ENCODE measurements around the gene LAMC1.
"Not testable (repeated sequence)": the region's sequence is repeated elsewhere in the genome, so short reads cannot be mapped to it uniquely, and the experiment has no call there.

The LAMC1 gene

DNA sequence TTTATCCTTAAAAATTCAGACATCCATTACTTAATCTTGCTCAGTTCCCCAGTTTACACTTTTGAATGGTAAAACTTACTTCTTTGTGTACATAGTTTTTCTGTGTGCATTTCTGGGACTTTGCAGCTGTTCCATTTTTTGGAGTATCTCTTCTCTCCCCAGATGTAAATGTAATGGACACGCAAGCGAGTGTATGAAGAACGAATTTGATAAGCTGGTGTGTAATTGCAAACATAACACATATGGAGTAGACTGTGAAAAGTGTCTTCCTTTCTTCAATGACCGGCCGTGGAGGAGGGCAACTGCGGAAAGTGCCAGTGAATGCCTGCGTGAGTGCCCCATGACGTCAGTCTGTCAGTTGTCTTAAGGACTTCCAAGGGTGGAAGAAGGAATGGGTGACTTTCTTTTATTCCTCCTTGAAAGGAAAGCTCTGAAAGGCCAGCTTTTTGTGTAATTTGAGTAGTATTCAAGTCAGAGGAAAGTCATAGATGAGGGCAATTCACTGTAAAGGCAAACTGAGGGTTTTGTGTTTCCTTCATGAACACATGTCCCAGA is 87.2 kb downstream of the LAMC1 start:
- no peak for DNase-seq

DNA sequence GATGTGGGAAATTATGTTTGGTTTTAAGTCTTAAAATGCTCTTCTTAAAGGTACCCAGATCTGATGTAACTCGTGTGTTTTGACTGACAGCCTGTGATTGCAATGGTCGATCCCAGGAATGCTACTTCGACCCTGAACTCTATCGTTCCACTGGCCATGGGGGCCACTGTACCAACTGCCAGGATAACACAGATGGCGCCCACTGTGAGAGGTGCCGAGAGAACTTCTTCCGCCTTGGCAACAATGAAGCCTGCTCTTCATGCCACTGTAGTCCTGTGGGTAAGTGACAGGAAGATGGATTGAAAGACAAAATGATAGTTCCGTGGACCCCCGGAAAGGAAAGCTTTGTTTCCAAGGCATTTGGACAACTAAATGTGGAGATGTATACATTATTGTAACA is 91.2 kb downstream of the LAMC1 start:
- DNase-seq = no peak

DNA sequence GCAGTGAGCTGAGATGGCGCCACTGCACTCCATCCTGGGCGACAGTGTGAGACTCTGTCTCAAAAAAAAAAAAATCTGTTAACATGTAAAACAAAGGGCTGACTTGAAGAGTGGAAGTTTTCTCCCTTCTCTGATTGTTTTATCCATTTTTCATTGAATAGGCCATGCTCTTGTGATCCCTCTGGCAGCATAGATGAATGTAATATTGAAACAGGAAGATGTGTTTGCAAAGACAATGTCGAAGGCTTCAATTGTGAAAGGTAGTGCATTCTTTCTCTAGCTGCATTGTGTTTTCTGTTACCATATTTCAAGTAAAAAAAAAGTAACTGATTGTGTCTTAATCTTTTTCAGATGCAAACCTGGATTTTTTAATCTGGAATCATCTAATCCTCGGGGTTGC is 93.2 kb downstream of the LAMC1 start:
- no peak for DNase-seq

DNA sequence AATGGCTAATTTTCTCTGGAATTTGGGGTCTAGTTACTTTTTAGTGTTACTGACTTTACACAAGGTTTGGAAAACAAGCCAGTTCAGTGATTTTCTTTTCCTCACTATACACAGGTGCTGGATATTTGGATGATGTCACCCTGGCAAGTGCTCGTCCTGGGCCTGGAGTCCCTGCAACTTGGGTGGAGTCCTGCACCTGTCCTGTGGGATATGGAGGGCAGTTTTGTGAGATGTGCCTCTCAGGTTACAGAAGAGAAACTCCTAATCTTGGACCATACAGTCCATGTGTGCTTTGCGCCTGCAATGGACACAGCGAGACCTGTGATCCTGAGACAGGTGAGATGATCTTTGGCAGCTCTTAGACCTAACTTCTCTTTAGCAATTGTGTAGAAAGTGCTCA is 98.4 kb downstream of the LAMC1 start:
- DNase-seq = no peak

DNA sequence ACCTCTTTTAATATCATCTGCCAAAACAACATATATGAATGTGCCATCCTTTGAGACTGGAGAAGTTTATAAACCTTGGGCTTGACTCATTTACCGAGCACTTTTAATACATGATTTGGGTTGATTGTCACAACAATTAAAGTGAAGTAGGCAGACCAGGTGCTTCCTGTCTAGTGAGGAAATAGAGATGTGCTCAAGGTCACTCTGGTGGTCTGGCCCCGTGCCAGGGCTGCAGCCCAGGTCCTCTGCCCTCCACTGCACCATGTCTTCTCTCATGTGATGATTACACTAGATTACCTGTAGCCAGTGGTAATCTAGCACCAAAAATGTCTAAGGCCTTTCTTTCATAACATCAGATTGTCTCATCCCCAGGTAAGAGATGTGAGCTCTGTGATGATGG is 101.0 kb downstream of the LAMC1 start:
- no peak for DNase-seq

DNA sequence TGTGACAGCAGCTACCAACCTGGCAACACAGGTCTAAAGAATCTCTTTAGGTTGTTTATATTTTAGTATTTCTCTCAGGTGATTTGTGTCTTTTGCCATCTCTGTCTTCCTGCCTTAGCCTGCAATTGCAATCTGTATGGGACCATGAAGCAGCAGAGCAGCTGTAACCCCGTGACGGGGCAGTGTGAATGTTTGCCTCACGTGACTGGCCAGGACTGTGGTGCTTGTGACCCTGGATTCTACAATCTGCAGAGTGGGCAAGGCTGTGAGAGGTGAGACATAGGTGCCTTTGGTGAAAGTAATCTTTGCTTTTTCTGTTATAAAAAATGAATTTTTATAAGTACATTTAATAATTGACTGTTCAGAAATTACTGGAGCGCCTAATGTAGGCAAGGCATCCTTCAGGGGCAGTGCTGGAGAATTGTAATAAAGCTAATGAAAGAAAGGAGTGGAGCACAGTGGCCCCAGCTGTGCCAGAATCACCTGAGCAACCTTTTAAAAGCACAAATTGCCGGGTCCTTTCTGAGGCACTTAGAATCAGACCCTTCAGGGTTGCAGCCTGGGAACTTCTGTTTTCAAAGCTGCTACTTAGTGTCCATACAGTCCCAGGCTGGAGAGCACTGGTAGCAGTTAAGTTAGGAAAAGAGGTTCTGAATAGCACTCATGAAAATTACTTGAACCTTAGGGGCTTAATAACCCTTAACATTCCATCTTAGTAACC is 102.2 kb downstream of the LAMC1 start:
- DNase-seq = no peak

DNA sequence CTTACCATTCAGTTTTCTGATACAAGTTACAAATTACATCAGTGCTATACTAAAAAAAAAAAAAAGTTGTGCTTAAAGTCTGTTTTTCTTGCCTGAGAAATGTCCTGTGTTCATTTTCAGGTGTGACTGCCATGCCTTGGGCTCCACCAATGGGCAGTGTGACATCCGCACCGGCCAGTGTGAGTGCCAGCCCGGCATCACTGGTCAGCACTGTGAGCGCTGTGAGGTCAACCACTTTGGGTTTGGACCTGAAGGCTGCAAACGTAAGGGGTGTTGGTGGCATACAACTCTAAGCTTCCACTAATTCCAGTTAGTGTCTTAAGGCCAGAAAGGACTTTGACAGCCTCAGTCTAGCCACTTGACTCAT is 102.8 kb downstream of the LAMC1 start:
- DNase-seq = no peak

DNA sequence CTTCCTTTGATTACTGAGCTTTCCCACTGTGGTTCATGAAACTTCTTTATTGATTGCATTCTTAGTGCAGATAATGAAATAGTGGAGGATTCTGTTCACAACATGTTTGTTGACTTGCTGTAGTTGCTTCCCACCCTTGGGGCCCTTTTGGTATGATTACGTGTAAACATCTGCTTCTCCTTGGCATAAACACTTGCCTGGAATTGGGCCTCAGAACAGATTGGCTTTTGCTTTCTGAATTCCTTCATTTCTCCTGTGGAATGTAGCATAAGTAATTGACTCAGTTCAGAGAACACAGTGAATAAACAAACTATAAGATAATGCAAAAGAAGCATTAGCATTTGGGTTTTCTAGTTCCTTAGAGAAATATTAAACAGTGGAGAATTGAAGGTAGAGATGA is 103.3 kb downstream of the LAMC1 start:
- no peak for DNase-seq

DNA sequence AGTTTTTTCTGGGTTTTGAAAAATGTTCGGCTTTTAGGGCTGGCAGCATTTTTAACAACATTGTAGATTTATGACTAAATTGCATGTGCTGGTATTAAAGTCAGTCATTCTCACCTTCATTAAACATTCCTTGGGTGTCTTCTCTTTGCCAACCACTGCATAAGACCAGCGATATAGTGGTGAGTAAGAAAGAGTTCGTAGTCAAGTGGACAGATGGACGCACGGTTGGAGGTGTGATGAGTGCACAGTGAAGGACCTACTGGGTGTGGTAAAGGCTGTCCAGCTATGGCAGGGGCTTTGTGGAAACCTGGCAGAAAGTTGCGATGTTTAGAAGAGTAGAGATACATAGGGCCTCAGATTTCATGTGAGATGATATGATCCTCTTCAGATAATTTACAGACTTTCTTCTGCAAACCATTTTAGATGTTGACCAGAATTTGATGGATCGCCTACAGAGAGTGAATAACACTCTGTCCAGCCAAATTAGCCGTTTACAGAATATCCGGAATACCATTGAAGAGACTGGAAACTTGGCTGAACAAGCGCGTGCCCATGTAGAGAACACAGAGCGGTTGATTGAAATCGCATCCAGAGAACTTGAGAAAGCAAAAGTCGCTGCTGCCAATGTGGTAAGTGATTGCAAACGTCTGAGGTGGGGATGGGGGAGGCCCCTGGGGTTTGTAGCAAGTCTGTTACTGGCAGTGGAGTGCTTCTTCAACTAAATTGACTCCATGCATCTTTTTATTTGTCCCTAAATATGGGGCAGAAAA is 106.9 kb downstream of the LAMC1 start:
- no peak for DNase-seq

DNA sequence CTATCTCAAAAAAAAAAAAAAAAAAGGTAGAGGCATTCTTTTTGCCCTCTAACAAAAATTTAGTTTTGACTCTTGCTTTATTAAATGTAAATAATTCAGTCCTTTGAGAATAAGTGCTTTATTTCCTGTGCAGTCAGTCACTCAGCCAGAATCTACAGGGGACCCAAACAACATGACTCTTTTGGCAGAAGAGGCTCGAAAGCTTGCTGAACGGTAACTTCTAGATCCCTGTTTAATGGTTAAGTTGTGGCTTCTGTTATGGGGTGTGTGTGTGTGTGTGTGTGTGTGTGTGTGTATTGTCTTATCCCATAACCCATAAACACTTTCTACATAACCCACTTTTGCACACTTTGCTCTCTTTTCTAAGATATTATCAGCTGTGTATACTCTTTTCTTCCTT is 107.9 kb downstream of the LAMC1 start:
- DNase-seq = no peak

DNA sequence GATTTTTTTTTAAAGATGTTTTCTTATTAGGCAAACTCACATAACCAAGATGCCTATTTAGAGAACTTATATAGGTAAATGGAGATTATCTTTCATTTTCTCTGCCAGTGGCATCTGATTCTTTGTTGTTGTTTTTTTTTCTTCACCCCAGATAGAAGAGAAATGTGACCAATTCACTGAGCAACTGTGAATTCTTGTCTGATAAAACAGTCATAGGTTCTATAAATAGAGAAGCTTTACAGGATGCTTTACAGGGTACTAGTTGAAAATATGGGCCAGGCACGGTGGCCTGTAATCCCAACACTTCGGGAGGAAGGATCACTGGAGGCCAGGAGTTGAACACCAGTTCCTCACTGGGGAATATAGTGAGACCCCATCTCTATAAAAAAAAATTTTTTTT is 112.1 kb downstream of the LAMC1 start:
- DNase-seq = no peak

DNA sequence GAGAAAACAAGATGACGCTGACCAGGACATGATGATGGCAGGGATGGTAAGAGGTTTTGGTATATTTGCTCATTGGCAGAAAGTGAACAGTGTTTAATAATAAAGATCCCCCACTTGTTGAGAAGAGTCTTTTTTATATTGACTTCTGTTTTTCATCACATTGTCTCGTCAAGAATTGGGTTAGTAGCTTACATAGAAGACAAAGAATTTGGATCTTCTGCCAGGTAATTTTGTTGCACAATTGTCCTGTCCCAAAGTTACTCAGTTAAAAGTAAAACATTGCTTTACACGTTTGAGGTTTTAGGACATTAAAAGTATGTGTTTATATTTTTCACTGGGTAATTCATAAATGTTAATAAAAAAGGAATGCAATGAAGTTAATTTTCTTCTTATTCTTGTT is 114.6 kb downstream of the LAMC1 start:
- no peak for DNase-seq

DNA sequence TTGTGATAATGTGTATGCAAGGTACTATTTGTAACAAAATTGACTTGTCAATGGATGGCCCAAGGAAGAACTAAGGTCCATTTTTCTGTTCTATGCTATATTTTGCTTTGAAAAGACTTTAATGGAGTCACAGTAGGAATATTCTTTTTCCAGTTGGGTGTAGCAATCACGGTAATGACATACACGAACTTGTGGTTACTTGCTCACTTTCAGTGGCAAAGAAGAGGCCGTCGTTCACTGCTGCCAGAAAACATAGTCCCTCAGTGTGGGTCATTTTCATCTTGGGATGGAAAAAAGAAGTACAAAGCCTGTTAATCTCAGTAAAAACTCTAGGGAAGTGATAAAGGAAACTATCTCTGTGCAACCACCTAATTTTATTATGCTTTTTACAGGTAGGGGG is 115.1 kb downstream of the LAMC1 start:
- DNase-seq = no peak

DNA sequence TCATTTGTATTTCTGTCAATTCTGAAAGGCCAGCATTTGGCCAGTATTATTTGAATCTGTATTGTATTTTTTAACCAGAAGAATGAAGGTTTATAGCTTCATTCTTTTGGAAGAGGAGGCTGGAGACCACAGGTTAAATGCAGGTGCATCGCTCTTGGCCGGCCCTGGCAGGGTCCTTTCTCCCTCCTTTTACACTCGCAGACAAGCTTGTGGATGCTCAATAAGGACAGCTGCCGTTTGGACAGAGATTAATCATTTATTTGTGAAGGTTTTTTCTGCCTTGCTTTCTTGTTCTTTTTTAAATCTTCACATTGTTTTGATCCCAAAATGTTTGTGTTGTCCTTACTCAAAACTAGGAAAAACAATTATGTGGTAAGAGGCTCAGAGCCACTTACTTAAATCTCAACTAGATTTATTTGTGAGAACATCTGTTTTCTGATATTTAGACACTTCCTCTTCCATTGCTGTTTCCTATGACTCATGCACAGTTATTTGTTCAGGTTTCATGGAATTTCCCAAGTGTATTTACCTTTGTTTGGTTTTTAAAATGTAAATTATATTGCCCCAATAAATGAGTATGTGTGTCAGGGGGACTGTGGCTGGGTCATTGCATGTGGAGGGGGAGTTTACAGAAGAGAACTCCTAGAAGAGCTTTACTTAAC is 116.2 kb downstream of the LAMC1 start:
- no peak for DNase-seq

DNA sequence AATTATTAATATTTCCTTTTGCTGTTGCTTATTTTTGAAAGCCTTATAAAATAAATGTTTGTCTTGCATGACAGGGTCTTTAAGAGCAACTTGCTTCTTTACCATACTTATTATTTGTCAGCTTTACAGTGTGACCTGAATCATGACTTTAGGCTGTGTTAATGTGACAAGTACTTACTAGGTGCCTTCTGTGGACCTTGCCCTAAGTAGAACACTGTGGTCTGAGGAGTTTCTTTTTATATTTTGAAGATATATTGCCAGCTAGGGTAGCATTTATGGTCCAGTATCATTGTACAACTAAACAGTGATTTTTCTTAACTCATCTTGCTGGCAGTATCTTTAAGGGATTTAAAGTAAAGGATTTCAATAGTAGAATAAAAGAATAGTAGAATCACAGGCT is 117.4 kb downstream of the LAMC1 start:
- DNase-seq = no peak

DNA sequence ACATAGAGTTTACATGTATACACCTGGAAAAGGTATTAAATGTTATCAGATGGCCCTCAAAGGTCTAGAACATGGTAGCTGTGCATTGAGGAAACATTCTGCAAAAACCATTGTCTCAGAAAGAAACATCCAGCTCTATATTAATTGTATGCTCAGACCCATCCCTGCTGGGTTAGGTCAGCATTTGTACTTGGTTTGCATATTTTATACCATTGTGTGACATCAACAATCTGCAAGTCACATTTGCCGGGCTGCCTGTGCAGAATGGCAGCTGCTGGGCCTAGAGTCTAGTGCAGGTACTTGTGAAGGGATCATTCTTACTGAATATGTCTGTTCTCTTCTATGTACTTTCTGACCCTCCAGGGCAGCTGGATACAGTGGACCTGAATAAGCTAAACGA is 119.0 kb downstream of the LAMC1 start:
- no peak for DNase-seq

DNA sequence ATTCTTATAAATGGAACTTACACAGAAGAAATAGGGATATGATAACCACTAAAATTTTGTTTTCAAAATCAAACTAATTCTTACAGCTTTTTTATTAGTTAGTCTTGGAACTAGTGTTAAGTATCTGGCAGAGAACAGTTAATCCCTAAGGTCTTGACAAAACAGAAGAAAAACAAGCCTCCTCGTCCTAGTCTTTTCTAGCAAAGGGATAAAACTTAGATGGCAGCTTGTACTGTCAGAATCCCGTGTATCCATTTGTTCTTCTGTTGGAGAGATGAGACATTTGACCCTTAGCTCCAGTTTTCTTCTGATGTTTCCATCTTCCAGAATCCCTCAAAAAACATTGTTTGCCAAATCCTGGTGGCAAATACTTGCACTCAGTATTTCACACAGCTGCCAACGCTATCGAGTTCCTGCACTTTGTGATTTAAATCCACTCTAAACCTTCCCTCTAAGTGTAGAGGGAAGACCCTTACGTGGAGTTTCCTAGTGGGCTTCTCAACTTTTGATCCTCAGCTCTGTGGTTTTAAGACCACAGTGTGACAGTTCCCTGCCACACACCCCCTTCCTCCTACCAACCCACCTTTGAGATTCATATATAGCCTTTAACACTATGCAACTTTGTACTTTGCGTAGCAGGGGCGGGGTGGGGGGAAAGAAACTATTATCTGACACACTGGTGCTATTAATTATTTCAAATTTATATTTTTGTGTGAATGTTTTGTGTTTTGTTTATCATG is 120.5 kb downstream of the LAMC1 start:
- no peak for DNase-seq

DNA sequence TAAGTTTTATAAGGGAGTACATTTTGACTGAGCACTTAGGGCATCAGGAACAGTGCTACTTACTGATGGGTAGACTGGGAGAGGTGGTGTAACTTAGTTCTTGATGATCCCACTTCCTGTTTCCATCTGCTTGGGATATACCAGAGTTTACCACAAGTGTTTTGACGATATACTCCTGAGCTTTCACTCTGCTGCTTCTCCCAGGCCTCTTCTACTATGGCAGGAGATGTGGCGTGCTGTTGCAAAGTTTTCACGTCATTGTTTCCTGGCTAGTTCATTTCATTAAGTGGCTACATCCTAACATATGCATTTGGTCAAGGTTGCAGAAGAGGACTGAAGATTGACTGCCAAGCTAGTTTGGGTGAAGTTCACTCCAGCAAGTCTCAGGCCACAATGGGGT is 121.5 kb downstream of the LAMC1 start:
- DNase-seq = no peak

DNA sequence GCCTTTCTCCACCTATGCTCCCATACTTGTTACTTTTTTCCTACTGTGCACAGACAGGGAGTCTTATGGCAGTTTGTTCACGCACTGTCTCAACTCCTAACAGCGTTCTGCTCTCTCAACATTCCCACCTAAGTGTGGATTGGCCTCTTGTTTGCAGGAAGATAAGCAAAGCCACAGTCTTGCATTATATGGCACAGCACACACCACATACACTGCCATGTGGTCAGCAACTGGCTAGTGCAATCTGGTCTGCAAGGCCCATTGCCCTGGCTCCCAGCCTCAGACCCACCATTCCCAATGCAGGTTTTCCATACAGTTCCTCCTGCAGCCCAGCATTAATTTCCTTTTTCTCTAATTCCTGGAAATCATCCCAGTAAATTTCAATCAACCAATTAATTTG is 124.5 kb downstream of the LAMC1 start:
- DNase-seq = no peak

DNA sequence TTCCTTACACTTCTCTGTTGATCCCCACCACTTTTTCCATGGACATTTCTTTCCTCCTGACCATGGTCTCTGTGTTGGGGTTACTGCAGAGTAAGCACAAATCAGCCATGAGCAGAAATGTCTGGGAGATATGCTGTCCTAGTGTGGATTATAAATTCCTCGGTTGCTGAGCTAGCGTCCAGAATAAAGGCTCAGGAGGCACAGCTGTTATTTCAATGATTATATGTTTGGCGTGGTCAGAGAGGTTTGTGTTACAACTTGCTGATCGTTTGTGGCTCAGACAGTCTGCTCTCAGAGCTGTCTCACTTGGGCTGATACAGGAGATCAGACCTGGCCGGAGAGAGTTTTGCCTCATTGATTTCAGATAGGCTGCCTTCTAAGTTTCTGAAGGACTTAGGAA is 125.4 kb downstream of the LAMC1 start:
- DNase-seq = no peak

DNA sequence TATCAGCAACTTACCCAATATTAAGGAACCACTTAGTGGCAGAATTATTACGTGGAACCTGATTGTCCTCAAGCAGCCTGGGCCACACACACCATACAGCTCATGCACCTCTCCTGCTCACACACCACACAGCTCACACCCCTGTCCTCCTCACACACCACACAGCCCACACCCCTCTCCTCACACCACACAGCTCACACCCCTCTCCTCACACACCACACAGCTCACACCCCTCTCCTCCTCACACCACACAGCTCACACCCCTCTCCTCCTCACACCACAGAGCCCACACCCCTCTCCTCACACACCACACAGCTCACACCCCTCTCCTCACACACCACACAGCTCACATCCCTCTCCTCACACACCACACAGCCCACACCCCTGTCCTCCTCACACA is 126.1 kb downstream of the LAMC1 start:
- no peak for DNase-seq

DNA sequence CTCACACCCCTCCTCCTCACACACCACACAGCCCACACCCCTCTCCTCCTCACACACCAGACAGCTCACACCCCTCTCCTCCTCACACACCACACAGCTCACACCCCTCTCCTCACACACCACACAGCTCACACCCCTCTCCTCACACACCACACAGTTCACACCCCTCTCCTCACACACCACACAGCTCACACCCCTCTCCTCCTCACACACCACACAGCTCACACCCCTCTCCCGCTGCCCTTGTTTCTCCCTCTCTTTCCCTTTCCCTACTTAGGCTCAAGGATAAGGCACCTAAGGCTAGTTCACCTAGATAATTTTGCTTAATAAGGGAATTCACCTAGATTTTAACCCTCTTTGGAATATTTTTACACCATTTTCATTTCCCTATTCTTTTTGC is 126.8 kb downstream of the LAMC1 start:
- not testable (repeated sequence) for DNase-seq

DNA sequence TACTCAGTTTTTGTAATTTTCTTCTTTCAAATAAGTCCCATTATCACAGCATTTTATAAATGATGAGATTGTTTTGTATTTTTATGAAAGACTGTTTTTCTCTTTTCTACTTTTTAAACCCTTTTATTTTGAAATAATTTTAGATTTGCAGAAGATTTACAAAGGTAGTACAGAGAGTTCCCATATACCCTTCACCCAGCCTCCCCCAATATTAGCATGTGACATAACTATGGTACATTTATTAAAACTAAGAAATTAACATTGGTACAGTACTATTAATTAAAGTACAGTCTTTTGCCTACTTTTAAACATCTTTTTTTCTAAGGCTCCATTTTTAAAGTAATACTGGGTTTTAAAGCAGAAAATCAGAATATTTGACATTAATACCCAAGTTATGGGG is 127.2 kb downstream of the LAMC1 start:
- no peak for DNase-seq
